SK-N-SH treated with all-trans-retinoic acid at 6 μM for 48 hours (cell line): Measurements from ENCODE around the gene PHACTR3.

Source experiments
- ATAC-seq: fragments of 200-7000 bp; cut with Tn5 transposase; 3 replicates; pipeline ENCODE4 v1.9.1; 2020; ENCODE audit warnings: mild to moderate bottlenecking, moderate library complexity
- ARNTL ChIP-seq: fragments of 450-650 bp; formaldehyde crosslinking; IDR thresholded peaks from 2 replicates; pipeline ENCODE4 v1.5.0; 2020; ENCODE audit warnings: low read depth, mild to moderate bottlenecking, moderate library complexity, borderline replicate concordance
- BACH2 ChIP-seq: fragments of 250-450 bp; sonication (Bioruptor Pico); IDR thresholded peaks from 2 replicates; pipeline ENCODE4 v1.9.0; 2021; ENCODE audit warnings: mild to moderate bottlenecking, borderline replicate concordance
- CSDC2 ChIP-seq: fragments of 250-450 bp; sonication (Bioruptor Pico); IDR thresholded peaks from 2 replicates; pipeline ENCODE4 v1.5.0; 2020; ENCODE audit warnings: mild to moderate bottlenecking, moderate library complexity
- ESRRG ChIP-seq: fragments of 250-450 bp; sonication (Bioruptor Pico); IDR thresholded peaks from 2 replicates; pipeline ENCODE4 v1.6.1; 2021; ENCODE audit warnings: mild to moderate bottlenecking
- ISL1 ChIP-seq: fragments of 250-450 bp; sonication (Bioruptor Pico); IDR thresholded peaks from 2 replicates; pipeline ENCODE4 v2.1.2; 2022; ENCODE audit warnings: mild to moderate bottlenecking, moderate library complexity
- OSR1 ChIP-seq: fragments of 250-450 bp; sonication (Bioruptor Pico); IDR thresholded peaks from 2 replicates; pipeline ENCODE4 v1.8.0; 2022; ENCODE audit warnings: moderate library complexity, mild to moderate bottlenecking, inconsistent platforms
- PPARA ChIP-seq: fragments of 250-450 bp; sonication (Bioruptor Pico); IDR thresholded peaks from 2 replicates; pipeline ENCODE4 v1.5.0; 2020; ENCODE audit warnings: mild to moderate bottlenecking, borderline replicate concordance
- RARB ChIP-seq: fragments of 250-450 bp; sonication (Bioruptor Pico); IDR thresholded peaks from 2 replicates; pipeline ENCODE4 v1.8.0; 2021; ENCODE audit warnings: mild to moderate bottlenecking, moderate library complexity
- SNAI2 ChIP-seq: fragments of 250-450 bp; sonication (Bioruptor Pico); IDR thresholded peaks from 2 replicates; pipeline ENCODE4 v1.5.0; 2020; ENCODE audit warnings: mild to moderate bottlenecking, moderate library complexity
- TCF4 ChIP-seq: fragments of 250-450 bp; sonication (Bioruptor Pico); IDR thresholded peaks from 2 replicates; pipeline ENCODE4 v1.8.0; 2021; ENCODE audit warnings: mild to moderate bottlenecking, moderate library complexity, borderline replicate concordance
- ZC3H10 ChIP-seq: fragments of 250-450 bp; sonication (Bioruptor Pico); IDR thresholded peaks from 2 replicates; pipeline ENCODE4 v1.5.1; 2021; ENCODE audit warnings: mild to moderate bottlenecking, moderate library complexity
- ZFP3 ChIP-seq: fragments of 250-450 bp; sonication (Bioruptor Pico); IDR thresholded peaks from 2 replicates; pipeline ENCODE4 v1.5.0; 2020; ENCODE audit warnings: mild to moderate bottlenecking, moderate library complexity
- ZFP30 ChIP-seq: fragments of 450-650 bp; formaldehyde crosslinking; IDR thresholded peaks from 2 replicates; pipeline ENCODE4 v1.5.0; 2022; ENCODE audit warnings: mild to moderate bottlenecking, moderate library complexity
- ZNF565 ChIP-seq: fragments of 450-650 bp; formaldehyde crosslinking; conservative IDR thresholded peaks from 2 replicates; pipeline ENCODE4 v1.5.0; 2020; ENCODE audit warnings: low read depth, mild to moderate bottlenecking, moderate library complexity
- ZNF70 ChIP-seq: fragments of 450-650 bp; formaldehyde crosslinking; IDR thresholded peaks from 2 replicates; pipeline ENCODE4 v1.5.0; 2020; ENCODE audit warnings: mild to moderate bottlenecking, moderate library complexity
- ZNF8 ChIP-seq: fragments of 450-650 bp; formaldehyde crosslinking; IDR thresholded peaks from 2 replicates; pipeline ENCODE4 v1.5.0; 2020; ENCODE audit warnings: mild to moderate bottlenecking, moderate library complexity
- TF ChIP-seq, protein P1 (sequence below): fragments of 250-450 bp; sonication (Bioruptor Pico); IDR thresholded peaks from 2 replicates; pipeline ENCODE4 v1.5.0; 2020; ENCODE audit warnings: mild to moderate bottlenecking, moderate library complexity
- TF ChIP-seq, protein P2 (sequence below): fragments of 250-450 bp; sonication (Bioruptor Pico); IDR thresholded peaks from 2 replicates; pipeline ENCODE4 v1.5.1; 2020; ENCODE audit warnings: low read depth, mild to moderate bottlenecking, moderate library complexity
- TF ChIP-seq, protein P3 (sequence below): fragments of 250-450 bp; sonication (Bioruptor Pico); IDR thresholded peaks from 2 replicates; pipeline ENCODE4 v1.5.1; 2021; ENCODE audit warnings: mild to moderate bottlenecking, moderate library complexity

PHACTR3 gene

DNA sequence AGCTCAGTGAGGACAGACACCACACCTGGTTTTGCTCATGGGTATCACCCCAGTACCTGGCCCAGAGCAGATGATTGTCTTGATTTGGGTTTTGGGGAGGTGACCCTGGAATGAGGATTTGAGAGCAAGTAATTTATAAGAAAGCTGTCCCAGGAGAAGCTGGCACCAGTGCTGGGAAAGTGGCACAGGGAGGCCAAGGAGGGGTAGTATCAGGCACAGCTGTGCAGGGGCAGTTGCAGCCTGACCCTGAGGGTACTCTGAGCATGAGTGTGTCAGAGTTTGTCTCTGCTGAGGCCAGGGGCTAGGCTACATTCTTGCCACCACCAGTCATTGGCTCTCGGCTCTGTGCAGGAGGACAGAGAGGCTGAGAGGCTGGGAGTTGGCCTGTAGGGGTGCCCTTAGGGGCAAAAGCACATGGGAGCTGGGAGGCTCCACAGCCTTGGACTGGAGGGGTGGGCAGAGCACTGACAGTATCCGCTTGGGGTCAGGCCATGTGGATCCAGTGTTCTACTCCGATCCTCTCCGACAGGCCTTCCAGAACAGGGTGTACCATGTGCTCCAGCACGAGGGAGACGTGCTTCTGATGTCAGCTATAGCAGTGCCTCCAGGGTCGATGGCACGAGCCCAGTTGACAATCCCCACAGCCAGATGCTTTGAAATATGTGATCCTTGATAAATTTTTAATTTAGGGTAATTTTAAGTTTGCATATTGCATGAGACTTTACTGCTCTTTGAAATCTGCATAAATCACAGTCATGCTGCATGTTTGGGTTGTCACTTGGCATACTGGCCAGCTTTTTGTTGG lies 121.3 kb downstream of the PHACTR3 start (continued):
- TF ChIP-seq, protein P1, sequence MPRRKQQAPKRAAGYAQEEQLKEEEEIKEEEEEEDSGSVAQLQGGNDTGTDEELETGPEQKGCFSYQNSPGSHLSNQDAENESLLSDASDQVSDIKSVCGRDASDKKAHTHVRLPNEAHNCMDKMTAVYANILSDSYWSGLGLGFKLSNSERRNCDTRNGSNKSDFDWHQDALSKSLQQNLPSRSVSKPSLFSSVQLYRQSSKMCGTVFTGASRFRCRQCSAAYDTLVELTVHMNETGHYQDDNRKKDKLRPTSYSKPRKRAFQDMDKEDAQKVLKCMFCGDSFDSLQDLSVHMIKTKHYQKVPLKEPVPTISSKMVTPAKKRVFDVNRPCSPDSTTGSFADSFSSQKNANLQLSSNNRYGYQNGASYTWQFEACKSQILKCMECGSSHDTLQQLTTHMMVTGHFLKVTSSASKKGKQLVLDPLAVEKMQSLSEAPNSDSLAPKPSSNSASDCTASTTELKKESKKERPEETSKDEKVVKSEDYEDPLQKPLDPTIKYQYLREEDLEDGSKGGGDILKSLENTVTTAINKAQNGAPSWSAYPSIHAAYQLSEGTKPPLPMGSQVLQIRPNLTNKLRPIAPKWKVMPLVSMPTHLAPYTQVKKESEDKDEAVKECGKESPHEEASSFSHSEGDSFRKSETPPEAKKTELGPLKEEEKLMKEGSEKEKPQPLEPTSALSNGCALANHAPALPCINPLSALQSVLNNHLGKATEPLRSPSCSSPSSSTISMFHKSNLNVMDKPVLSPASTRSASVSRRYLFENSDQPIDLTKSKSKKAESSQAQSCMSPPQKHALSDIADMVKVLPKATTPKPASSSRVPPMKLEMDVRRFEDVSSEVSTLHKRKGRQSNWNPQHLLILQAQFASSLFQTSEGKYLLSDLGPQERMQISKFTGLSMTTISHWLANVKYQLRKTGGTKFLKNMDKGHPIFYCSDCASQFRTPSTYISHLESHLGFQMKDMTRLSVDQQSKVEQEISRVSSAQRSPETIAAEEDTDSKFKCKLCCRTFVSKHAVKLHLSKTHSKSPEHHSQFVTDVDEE (CRISPR knock-in tag), result no peak
- no peak for TF ChIP-seq ZFP30 (CRISPR knock-in tag)
- TF ChIP-seq SNAI2 (CRISPR knock-in tag), result no peak
- TF ChIP-seq TCF4 (CRISPR knock-in tag), result no peak
- TF ChIP-seq ZNF8 (CRISPR knock-in tag), result no peak
- no peak for TF ChIP-seq CSDC2 (CRISPR knock-in tag)
- TF ChIP-seq RARB, result no peak

DNA sequence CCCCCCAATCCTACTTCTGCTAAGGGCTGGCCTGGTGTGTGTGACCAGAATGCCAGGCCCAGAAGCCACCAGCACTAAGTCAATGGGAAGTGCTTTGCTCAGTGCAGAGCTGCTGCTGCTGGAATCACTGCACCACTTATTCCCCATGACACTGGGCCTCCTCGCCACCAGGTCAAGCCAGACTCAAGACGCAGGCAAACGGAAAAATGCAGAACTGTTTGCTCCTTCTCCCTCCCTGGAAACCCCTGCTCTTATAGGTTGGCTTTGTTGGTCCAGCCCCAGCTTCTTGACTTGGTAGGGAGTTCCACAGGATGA lies 121.9 kb downstream of the PHACTR3 start:
- TF ChIP-seq, protein P2, sequence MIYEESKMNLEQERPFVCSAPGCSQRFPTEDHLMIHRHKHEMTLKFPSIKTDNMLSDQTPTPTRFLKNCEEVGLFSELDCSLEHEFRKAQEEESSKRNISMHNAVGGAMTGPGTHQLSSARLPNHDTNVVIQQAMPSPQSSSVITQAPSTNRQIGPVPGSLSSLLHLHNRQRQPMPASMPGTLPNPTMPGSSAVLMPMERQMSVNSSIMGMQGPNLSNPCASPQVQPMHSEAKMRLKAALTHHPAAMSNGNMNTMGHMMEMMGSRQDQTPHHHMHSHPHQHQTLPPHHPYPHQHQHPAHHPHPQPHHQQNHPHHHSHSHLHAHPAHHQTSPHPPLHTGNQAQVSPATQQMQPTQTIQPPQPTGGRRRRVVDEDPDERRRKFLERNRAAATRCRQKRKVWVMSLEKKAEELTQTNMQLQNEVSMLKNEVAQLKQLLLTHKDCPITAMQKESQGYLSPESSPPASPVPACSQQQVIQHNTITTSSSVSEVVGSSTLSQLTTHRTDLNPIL (CRISPR knock-in tag), result no peak
- TF ChIP-seq ZC3H10 (CRISPR knock-in tag) (no peak), RARB (no peak), ARNTL (CRISPR knock-in tag) (no peak), ESRRG (no peak), BACH2 (CRISPR knock-in tag) (no peak), PPARA (no peak)
- TF ChIP-seq, protein P1 (CRISPR knock-in tag), result no peak
- ATAC-seq, result no peak

DNA sequence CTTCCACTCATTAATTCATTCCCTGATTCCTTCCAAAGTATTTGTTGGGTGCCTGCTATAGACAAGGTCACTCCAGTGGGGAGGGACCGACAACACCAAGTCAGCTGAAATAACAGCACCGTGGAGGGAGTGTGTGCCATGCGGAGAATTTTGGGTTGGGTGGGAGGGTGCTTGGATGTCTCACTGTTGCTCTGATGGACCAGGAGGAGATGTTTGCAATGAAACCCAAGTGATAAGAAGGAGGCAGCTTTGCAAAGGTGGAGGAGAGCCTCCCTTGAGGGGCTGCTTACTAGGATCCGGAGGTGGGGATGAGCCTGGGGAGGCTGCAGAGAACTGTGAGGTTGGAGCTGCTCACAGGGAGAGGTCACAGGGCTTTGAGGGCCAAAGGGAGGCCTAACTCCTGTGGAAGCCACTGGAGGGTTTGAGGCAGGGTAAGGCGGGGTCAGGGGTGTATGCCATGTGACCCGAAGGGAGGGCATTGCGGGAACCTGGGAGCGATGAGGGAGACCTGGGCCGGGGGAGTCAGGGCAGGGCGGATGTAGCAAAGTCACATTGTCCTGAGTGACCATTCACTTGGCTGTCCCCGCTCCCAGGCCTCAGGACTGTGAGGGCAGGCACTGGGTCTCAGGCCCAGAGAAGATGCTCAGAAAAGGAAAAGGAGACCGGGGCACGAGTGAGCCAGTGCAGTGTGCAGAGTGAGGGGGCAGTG lies 124.5 kb downstream of the PHACTR3 start:
- no peak for TF ChIP-seq ZNF565 (CRISPR knock-in tag)
- TF ChIP-seq ZFP3 (CRISPR knock-in tag), result no peak
- no peak for TF ChIP-seq SNAI2 (CRISPR knock-in tag)
- TF ChIP-seq TCF4 (CRISPR knock-in tag), result no peak
- TF ChIP-seq ZNF70 (CRISPR knock-in tag), result no peak
- no peak for TF ChIP-seq PPARA
- TF ChIP-seq ISL1 (CRISPR knock-in tag), result no peak
- no peak for TF ChIP-seq OSR1 (CRISPR knock-in tag)
- no peak for TF ChIP-seq ARNTL (CRISPR knock-in tag)
- TF ChIP-seq, protein P3, sequence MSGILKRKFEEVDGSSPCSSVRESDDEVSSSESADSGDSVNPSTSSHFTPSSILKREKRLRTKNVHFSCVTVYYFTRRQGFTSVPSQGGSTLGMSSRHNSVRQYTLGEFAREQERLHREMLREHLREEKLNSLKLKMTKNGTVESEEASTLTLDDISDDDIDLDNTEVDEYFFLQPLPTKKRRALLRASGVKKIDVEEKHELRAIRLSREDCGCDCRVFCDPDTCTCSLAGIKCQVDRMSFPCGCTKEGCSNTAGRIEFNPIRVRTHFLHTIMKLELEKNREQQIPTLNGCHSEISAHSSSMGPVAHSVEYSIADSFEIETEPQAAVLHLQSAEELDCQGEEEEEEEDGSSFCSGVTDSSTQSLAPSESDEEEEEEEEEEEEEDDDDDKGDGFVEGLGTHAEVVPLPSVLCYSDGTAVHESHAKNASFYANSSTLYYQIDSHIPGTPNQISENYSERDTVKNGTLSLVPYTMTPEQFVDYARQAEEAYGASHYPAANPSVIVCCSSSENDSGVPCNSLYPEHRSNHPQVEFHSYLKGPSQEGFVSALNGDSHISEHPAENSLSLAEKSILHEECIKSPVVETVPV (CRISPR knock-in tag), result no peak

DNA sequence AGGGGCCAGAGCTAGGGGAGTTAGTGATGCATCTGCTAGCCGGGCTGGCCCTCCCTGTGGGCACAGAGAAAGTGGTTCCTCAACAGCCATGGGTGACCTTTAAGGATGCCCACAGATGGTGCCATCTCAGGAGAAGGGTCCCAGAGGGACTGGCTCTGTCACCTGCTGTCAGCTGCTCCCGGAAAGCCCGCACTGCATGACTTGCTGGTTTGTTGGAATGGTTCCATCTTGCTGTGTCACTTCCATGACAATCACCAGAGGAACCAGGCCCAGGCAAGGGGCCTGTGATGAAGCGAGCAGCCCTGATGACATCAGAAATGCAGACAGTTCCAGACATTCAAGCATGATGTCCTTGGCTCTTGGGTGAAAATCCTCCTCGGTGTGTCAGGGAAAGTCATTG lies 125.2 kb downstream of the PHACTR3 start:
- no peak for ATAC-seq
- TF ChIP-seq ISL1 (CRISPR knock-in tag) (no peak), TCF4 (CRISPR knock-in tag) (no peak)
- TF ChIP-seq, protein P1 (CRISPR knock-in tag), result no peak

More for the DNA sequence above, 124.5 kb downstream of the PHACTR3 start:
- no peak for ATAC-seq
